HG03196 (cell line): ENCODE data around the gene CNTNAP2.

Experiments used
- ATAC-seq: cut with Tn5 transposase; IDR thresholded peaks from one replicate; pipeline ENCODE4 v1.9.1; 2021; ENCODE audit not compliant: unreplicated experiment

The CNTNAP2 gene

GRCh38 chr7:148337246-148337965, 2220.8 kb downstream of the CNTNAP2 start:
- no peak for ATAC-seq

- ATAC-seq, result no peak
Observed at GRCh38 chr7:148337995-148338747, 2221.6 kb downstream of the CNTNAP2 start.

- ATAC-seq, result no peak
Observed at GRCh38 chr7:148340438-148341280, 2224.1 kb downstream of the CNTNAP2 start.

GRCh38 chr7:148344406-148344805, 2227.8 kb downstream of the CNTNAP2 start:
- no peak for ATAC-seq

- ATAC-seq, result no peak
Observed at GRCh38 chr7:148347981-148348380, 2231.4 kb downstream of the CNTNAP2 start.

- no peak for ATAC-seq
Observed at GRCh38 chr7:148348466-148348865, 2231.9 kb downstream of the CNTNAP2 start.

GRCh38 chr7:148356303-148356702, 2239.7 kb downstream of the CNTNAP2 start:
- ATAC-seq, result no peak

- ATAC-seq, result no peak
Observed at GRCh38 chr7:148362541-148362940, 2245.9 kb downstream of the CNTNAP2 start.

- no peak for ATAC-seq
Observed at GRCh38 chr7:148367731-148368475, 2251.3 kb downstream of the CNTNAP2 start.

GRCh38 chr7:148368562-148368961, 2252.0 kb downstream of the CNTNAP2 start:
- ATAC-seq, result no peak

GRCh38 chr7:148371280-148371937, 2254.8 kb downstream of the CNTNAP2 start:
- no peak for ATAC-seq

GRCh38 chr7:148374396-148375259, 2258.0 kb downstream of the CNTNAP2 start:
- no peak for ATAC-seq

- ATAC-seq, result no peak
Observed at GRCh38 chr7:148379677-148380076, 2263.1 kb downstream of the CNTNAP2 start.

- ATAC-seq, result no peak
Observed at GRCh38 chr7:148380596-148381419, 2264.2 kb downstream of the CNTNAP2 start.

- no peak for ATAC-seq
Observed at GRCh38 chr7:148382596-148382995, 2266.0 kb downstream of the CNTNAP2 start.

- no peak for ATAC-seq
Observed at GRCh38 chr7:148383651-148384050, 2267.1 kb downstream of the CNTNAP2 start.

GRCh38 chr7:148385009-148385682, 2268.5 kb downstream of the CNTNAP2 start:
- no peak for ATAC-seq

- no peak for ATAC-seq
Observed at GRCh38 chr7:148390381-148390780, 2273.8 kb downstream of the CNTNAP2 start.
